ENCODE data around the gene DIRAS1. TPM values are rescaled to one million over a fixed set of nuclear protein-coding genes. Genes with fewer than 3 reads are reported as not detected.

Gene DIRAS1
- total and polyA plus RNA-seq, 2 experiments from 2014 or later = 3.0 to 3.3 TPM

- H3K4me1 ChIP-seq (ENCODE audit: low read depth) = peaks cover 16% of the 10 kb centered on the region
- H3K36me3 ChIP-seq = no peaks in the 10 kb centered on the region
- no peaks in the 10 kb centered on the region for H3K9me3 ChIP-seq (ENCODE audit: low read depth)
- TF ChIP-seq, protein P1, sequence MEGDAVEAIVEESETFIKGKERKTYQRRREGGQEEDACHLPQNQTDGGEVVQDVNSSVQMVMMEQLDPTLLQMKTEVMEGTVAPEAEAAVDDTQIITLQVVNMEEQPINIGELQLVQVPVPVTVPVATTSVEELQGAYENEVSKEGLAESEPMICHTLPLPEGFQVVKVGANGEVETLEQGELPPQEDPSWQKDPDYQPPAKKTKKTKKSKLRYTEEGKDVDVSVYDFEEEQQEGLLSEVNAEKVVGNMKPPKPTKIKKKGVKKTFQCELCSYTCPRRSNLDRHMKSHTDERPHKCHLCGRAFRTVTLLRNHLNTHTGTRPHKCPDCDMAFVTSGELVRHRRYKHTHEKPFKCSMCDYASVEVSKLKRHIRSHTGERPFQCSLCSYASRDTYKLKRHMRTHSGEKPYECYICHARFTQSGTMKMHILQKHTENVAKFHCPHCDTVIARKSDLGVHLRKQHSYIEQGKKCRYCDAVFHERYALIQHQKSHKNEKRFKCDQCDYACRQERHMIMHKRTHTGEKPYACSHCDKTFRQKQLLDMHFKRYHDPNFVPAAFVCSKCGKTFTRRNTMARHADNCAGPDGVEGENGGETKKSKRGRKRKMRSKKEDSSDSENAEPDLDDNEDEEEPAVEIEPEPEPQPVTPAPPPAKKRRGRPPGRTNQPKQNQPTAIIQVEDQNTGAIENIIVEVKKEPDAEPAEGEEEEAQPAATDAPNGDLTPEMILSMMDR (IDR thresholded peaks at IDR 0.05; ENCODE audit: low read depth, low read length) = no peak
- no peak for DNase-seq (ENCODE audit: low read depth in 1 of 2, low spot score in 1 of 2)
- H3K27me3 ChIP-seq = peaks cover 25% of the 10 kb centered on the region
- no peak overlapping the region for H3K4me3 ChIP-seq
- no peak overlapping the region for H3K27ac ChIP-seq
Measured at GRCh38 chr19:2723747-2724146, 2.6 kb upstream of the DIRAS1 start.

DNA sequence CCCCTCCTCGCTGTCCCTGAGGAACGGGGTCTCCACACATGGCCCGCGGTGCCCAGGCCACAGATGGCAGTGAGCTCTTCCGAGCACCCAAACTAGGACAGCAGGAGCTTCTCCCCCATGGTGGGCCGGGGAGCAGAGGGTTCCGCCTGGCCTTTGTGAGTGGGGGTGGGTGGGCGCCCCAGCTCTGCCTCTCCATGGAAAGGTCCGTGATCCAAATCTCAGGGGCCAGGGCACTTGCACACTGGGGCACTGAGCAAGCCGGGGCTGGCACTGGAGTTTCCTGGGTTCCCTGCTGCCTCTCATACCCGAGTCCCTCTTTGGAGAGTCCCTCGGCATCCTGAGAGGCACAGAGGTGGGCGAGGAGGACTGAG is 2.2 kb upstream of the DIRAS1 start:
- no peak overlapping the region for H3K4me3 ChIP-seq
- H3K9me3 ChIP-seq (ENCODE audit: low read depth) = no peaks in the 10 kb centered on the region
- TF ChIP-seq, protein P1 (IDR thresholded peaks at IDR 0.05; ENCODE audit: low read depth, low read length) = no peak
- no peaks in the 10 kb centered on the region for H3K36me3 ChIP-seq
- peaks cover 16% of the 10 kb centered on the region for H3K4me1 ChIP-seq (ENCODE audit: low read depth)
- H3K27me3 ChIP-seq = peaks cover 25% of the 10 kb centered on the region
- no peak for DNase-seq (ENCODE audit: low read depth in 1 of 2, low spot score in 1 of 2)
- H3K27ac ChIP-seq = no peak overlapping the region

- H3K27me3 ChIP-seq = peaks cover 21% of the 10 kb centered on the region
- H3K4me1 ChIP-seq (ENCODE audit: low read depth) = peaks cover 16% of the 10 kb centered on the region
- TF ChIP-seq, protein P1 (IDR thresholded peaks at IDR 0.05; ENCODE audit: low read depth, low read length) = no peak
- no peaks in the 10 kb centered on the region for H3K9me3 ChIP-seq (ENCODE audit: low read depth)
- no peaks in the 10 kb centered on the region for H3K36me3 ChIP-seq
- no peak overlapping the region for H3K4me3 ChIP-seq
- H3K27ac ChIP-seq = no peak overlapping the region
- DNase-seq (ENCODE audit: low read depth in 1 of 2, low spot score in 1 of 2) = peak; percentile 34 to 86
Measured at GRCh38 chr19:2722541-2723344, 1.6 kb upstream of the DIRAS1 start.

DNA sequence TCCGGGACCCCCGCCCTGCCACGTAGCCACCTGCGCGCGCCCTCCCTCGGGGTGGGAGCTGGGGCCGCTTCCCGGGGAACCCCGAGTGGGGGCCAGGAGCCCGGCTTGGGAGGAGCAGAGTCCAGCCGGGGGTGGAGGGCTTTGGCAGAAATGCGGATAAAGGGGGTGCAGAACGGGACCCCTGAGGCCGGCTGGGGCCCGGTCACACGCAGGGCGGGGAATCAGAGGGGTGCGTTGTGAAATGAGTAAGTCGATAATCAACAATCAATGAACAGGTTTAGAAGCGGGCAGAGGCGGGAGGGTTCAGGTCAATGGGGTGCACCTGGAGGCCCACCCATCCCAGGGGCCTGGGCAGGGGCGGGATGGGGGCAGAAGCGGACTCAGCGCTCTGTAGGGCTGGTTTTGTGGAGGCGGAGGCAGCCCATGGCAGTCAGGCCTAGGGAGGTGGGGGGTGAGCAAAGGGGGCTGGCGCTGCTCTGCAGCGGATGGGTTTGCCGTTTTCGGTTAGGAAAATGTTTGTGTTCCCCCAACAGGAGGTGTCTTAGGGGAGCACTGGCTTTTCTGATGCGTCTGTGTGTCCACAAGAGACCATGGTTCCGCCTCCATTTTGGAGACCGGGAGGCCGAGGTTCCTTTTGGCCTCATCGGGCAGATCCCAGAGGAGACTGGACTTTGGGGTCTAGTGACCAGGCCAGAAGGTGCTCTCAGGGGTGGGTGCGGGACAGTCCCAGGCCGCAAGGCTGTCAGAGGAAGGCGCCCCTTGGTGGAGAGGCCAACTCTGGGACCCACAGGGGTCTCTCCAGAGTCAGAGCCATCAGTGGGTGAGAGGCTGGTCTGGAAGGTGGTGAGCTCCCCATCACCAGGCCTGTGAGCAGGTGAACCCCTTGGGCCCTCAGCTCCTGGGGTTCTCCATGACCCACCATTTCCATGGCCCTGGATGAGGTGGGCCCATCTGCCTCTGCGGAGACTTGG is 683 bp upstream of the DIRAS1 start:
- peak overlapping the region; percentile 44 for H3K4me3 ChIP-seq
- H3K9me3 ChIP-seq (ENCODE audit: low read depth) = no peaks in the 10 kb centered on the region
- peaks cover 16% of the 10 kb centered on the region for H3K4me1 ChIP-seq (ENCODE audit: low read depth)
- H3K27ac ChIP-seq = no peak overlapping the region
- TF ChIP-seq, protein P1 (IDR thresholded peaks at IDR 0.05; ENCODE audit: low read depth, low read length) = no peak
- no peaks in the 10 kb centered on the region for H3K36me3 ChIP-seq
- H3K27me3 ChIP-seq = peaks cover 12% of the 10 kb centered on the region
- no peak for DNase-seq (ENCODE audit: low read depth in 1 of 2, low spot score in 1 of 2)

DNA sequence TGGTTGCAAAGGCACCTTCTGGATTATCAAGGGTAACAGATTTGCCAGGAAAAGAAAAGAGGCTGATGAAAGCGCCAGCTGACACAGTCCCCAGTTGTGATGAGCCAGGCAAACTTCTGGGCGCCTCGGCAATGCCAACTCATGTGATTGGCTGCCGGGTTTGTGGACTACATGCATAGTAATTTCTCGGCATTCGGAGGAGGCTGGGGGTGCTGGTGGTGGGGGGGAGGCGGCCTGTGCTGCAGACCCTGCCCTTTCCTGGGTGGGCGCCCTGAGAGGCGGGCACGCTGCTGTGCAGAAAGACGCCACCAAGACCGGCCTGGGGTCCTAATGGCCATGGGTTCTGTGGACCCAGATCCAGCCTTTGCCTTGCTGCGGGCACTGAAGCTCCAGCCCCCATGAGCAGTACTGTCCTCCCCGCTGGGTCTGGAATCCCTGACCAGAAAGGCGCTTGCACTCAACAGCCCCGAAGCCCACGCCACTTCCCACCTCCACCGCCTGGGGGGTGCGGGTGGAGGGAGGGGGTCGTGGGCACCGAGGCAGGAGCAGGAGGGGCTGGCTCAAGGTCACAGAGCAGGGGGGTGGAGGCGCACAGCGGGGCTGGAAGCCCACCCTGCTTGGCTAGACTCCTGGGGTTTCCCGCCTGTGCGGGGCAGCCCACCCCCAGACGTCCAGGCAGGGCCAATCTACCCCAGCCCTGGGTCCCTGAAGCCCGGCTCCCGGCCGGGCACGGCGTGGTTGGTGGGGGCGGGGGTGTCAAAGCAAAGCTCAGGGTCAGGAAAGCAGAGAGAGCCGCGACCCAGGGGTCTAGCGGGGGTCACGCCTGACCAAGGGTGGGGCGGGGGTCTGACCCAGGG is 1.0 kb downstream of the DIRAS1 start:
- peak in 1 of 2 donors; percentile 17 for DNase-seq (ENCODE audit: low read depth in 1 of 2, low spot score in 1 of 2)
- peak overlapping the region; percentile 36 for H3K4me3 ChIP-seq
- TF ChIP-seq, protein P1 (IDR thresholded peaks at IDR 0.05; ENCODE audit: low read depth, low read length) = no peak

More for the DNA sequence above, 1.0 kb downstream of the DIRAS1 start:
- no peaks in the 10 kb centered on the region for H3K36me3 ChIP-seq
- H3K27me3 ChIP-seq = peaks cover 5% of the 10 kb centered on the region
- no peak overlapping the region for H3K27ac ChIP-seq
- no peaks in the 10 kb centered on the region for H3K9me3 ChIP-seq (ENCODE audit: low read depth)
- peaks cover 16% of the 10 kb centered on the region for H3K4me1 ChIP-seq (ENCODE audit: low read depth)

All from cardiac muscle cell (in vitro differentiated cells and primary cell).